Activated T-helper 2 cell treated with anti-CD3 and anti-CD28 coated beads, Interferon-gamma antibody, Interleukin-2, Interleukin-4, amounts not matched to agents 10 μg/mL and 5 μg/mL and 100 μg/mL, durations not matched to agents 14 hours and 24 hours and 36 hours (primary cell): ENCODE data around the gene ABCC6. TPM values are rescaled to one million over a fixed set of nuclear protein-coding genes. Genes with fewer than 3 reads are reported as not detected.

Experiments
- DNase-seq: peaks from one replicate; pipeline ENCODE4 v3.0.0; 2021; ENCODE audit warnings: low spot score
- H3K27ac Mint-ChIP-seq: one replicate; pipeline ENCODE4 v1.8.0; 2021; ENCODE audit warnings: mixed read lengths
- H3K27me3 Mint-ChIP-seq: one replicate; pipeline ENCODE4 v1.8.0; 2021; ENCODE audit warnings: low read depth, mixed read lengths
- H3K36me3 Mint-ChIP-seq: one replicate; pipeline ENCODE4 v1.8.0; 2021; ENCODE audit warnings: low read depth, mixed read lengths
- H3K4me1 Mint-ChIP-seq: one replicate; pipeline ENCODE4 v1.8.0; 2021; ENCODE audit warnings: low read depth, mixed read lengths
- H3K4me3 Mint-ChIP-seq: one replicate; pipeline ENCODE4 v1.8.0; 2021; ENCODE audit warnings: low read depth, mild to moderate bottlenecking, moderate library complexity, mixed read lengths
- H3K9me3 Mint-ChIP-seq: one replicate; pipeline ENCODE4 v1.8.0; 2021; ENCODE audit warnings: mixed read lengths
- intact Hi-C: fragments of 100-400 bp; cut with micrococcal nuclease; formaldehyde crosslinking; loops from one replicate; pipeline ENCODE4 v1.15.1; 2023
- total RNA-seq: library from RNA; stranded (reverse); gene quantifications from 2 replicates; pipeline ENCODE4 v1.2.3, GENCODE V29; 2022

Gene ABCC6
- total RNA-seq, 1 donor from 2014 or later: not detected

- Mint-ChIP-seq H3K4me1 (no peaks in the 10 kb centered on the region), H3K9me3 (peaks cover 35% of the 10 kb centered on the region), H3K36me3 (peaks cover 99% of the 10 kb centered on the region), H3K27ac (no peak overlapping the region), H3K27me3 (no peaks in the 10 kb centered on the region), H3K4me3 (no peak overlapping the region)
- no peak for DNase-seq
- intact Hi-C loops: loop anchor here (10.0 kb wide), 1 partner anchor 236 kb away; the partner anchor contains the start of gene CEP20
These were observed 102.0 kb downstream of the ABCC6 start for GRCh38 chr16:16121185-16121727.

- H3K4me3 Mint-ChIP-seq: no peak overlapping the region
- peaks cover 99% of the 10 kb centered on the region for H3K36me3 Mint-ChIP-seq
- H3K27ac Mint-ChIP-seq: no peak overlapping the region
- DNase-seq: no peak
- intact Hi-C loops: loop anchor here (10.0 kb wide), 1 partner anchor 236 kb away; the partner anchor contains the start of gene CEP20
- no peaks in the 10 kb centered on the region for H3K4me1 Mint-ChIP-seq
- H3K27me3 Mint-ChIP-seq: no peaks in the 10 kb centered on the region
- H3K9me3 Mint-ChIP-seq: peaks cover 35% of the 10 kb centered on the region
These were observed 102.7 kb downstream of the ABCC6 start for GRCh38 chr16:16120382-16121184.

GRCh38 chr16:16120044-16120381 is 103.3 kb downstream of the ABCC6 start:
- Mint-ChIP-seq H3K4me1 (no peaks in the 10 kb centered on the region), H3K36me3 (peaks cover 99% of the 10 kb centered on the region), H3K27ac (no peak overlapping the region), H3K4me3 (no peak overlapping the region), H3K9me3 (peaks cover 35% of the 10 kb centered on the region), H3K27me3 (no peaks in the 10 kb centered on the region)
- intact Hi-C loops: loop anchor here (10.0 kb wide), 1 partner anchor 235 kb away; the partner anchor contains the start of gene CEP20
- no peak for DNase-seq

- Mint-ChIP-seq H3K4me1 (no peaks in the 10 kb centered on the region), H3K4me3 (no peak overlapping the region), H3K36me3 (peaks cover 97% of the 10 kb centered on the region), H3K27ac (no peak overlapping the region), H3K27me3 (no peaks in the 10 kb centered on the region), H3K9me3 (peaks cover 20% of the 10 kb centered on the region)
- intact Hi-C loops: no loop called here
- DNase-seq: no peak
These were observed 105.0 kb downstream of the ABCC6 start for GRCh38 chr16:16118337-16118736.

- Mint-ChIP-seq H3K27me3 (no peaks in the 10 kb centered on the region), H3K4me3 (no peak overlapping the region), H3K27ac (no peak overlapping the region), H3K4me1 (no peaks in the 10 kb centered on the region), H3K36me3 (peaks cover 97% of the 10 kb centered on the region), H3K9me3 (peaks cover 20% of the 10 kb centered on the region)
- intact Hi-C loops: no loop called here
- no peak for DNase-seq
These were observed 106.5 kb downstream of the ABCC6 start for GRCh38 chr16:16116841-16117240.

GRCh38 chr16:16113076-16113475 is 110.2 kb downstream of the ABCC6 start:
- Mint-ChIP-seq H3K27me3 (no peaks in the 10 kb centered on the region), H3K4me1 (no peaks in the 10 kb centered on the region), H3K27ac (no peak overlapping the region), H3K36me3 (peaks cover 92% of the 10 kb centered on the region), H3K4me3 (no peak overlapping the region), H3K9me3 (peaks cover 10% of the 10 kb centered on the region)
- DNase-seq: no peak
- intact Hi-C loops: no loop called here

- Mint-ChIP-seq H3K27me3 (no peaks in the 10 kb centered on the region), H3K36me3 (peaks cover 92% of the 10 kb centered on the region), H3K9me3 (peaks cover 6% of the 10 kb centered on the region), H3K4me3 (no peak overlapping the region), H3K27ac (no peak overlapping the region), H3K4me1 (no peaks in the 10 kb centered on the region)
- no peak for DNase-seq
- intact Hi-C loops: no loop called here
These were observed 110.7 kb downstream of the ABCC6 start for GRCh38 chr16:16112450-16113053.

- no peaks in the 10 kb centered on the region for H3K4me1 Mint-ChIP-seq
- H3K4me3 Mint-ChIP-seq: no peak overlapping the region
- H3K9me3 Mint-ChIP-seq: no peaks in the 10 kb centered on the region
- intact Hi-C loops: no loop called here
- DNase-seq: no peak
- peaks cover 90% of the 10 kb centered on the region for H3K36me3 Mint-ChIP-seq
- no peaks in the 10 kb centered on the region for H3K27me3 Mint-ChIP-seq
- H3K27ac Mint-ChIP-seq: no peak overlapping the region
These were observed 111.7 kb downstream of the ABCC6 start for GRCh38 chr16:16111639-16112038.

- H3K27me3 Mint-ChIP-seq: no peaks in the 10 kb centered on the region
- no peak overlapping the region for H3K27ac Mint-ChIP-seq
- no peaks in the 10 kb centered on the region for H3K9me3 Mint-ChIP-seq
These were observed 113.2 kb downstream of the ABCC6 start for GRCh38 chr16:16110111-16110490.

GRCh38 chr16:16109453-16110110 is 113.7 kb downstream of the ABCC6 start:
- H3K27me3 Mint-ChIP-seq: no peaks in the 10 kb centered on the region
- DNase-seq: no peak
- H3K27ac Mint-ChIP-seq: no peak overlapping the region
- no peak overlapping the region for H3K4me3 Mint-ChIP-seq
- H3K4me1 Mint-ChIP-seq: no peaks in the 10 kb centered on the region
- peaks cover 83% of the 10 kb centered on the region for H3K36me3 Mint-ChIP-seq
- intact Hi-C loops: no loop called here
- H3K9me3 Mint-ChIP-seq: no peaks in the 10 kb centered on the region

More at GRCh38 chr16:16110111-16110490, 113.2 kb downstream of the ABCC6 start:
- Mint-ChIP-seq H3K4me1 (no peaks in the 10 kb centered on the region), H3K36me3 (peaks cover 87% of the 10 kb centered on the region), H3K4me3 (no peak overlapping the region)
- intact Hi-C loops: no loop called here
- no peak for DNase-seq

GRCh38 chr16:16108759-16109158 is 114.5 kb downstream of the ABCC6 start:
- Mint-ChIP-seq H3K4me3 (no peak overlapping the region), H3K9me3 (no peaks in the 10 kb centered on the region), H3K4me1 (no peaks in the 10 kb centered on the region), H3K27ac (no peak overlapping the region), H3K36me3 (peaks cover 80% of the 10 kb centered on the region), H3K27me3 (no peaks in the 10 kb centered on the region)
- intact Hi-C loops: no loop called here
- DNase-seq: no peak

- Mint-ChIP-seq H3K27ac (no peak overlapping the region), H3K27me3 (no peaks in the 10 kb centered on the region), H3K4me1 (no peaks in the 10 kb centered on the region), H3K4me3 (no peak overlapping the region), H3K36me3 (peaks cover 82% of the 10 kb centered on the region), H3K9me3 (no peaks in the 10 kb centered on the region)
- intact Hi-C loops: no loop called here
- no peak for DNase-seq
These were observed 115.5 kb downstream of the ABCC6 start for GRCh38 chr16:16107839-16108238.

GRCh38 chr16:16106466-16106865 is 116.8 kb downstream of the ABCC6 start:
- Mint-ChIP-seq H3K9me3 (no peaks in the 10 kb centered on the region), H3K36me3 (peaks cover 81% of the 10 kb centered on the region), H3K27ac (no peak overlapping the region), H3K4me3 (no peak overlapping the region), H3K4me1 (no peaks in the 10 kb centered on the region), H3K27me3 (no peaks in the 10 kb centered on the region)
- DNase-seq: no peak
- intact Hi-C loops: no loop called here
